HL-60/S4 treated with retinoic acid at 250 ng/mL for 4 days and 3 days (cell line): ENCODE data around the gene MROH2A.
"Not testable (repeated sequence)": the region's sequence is repeated elsewhere in the genome, so short reads cannot be mapped to it uniquely, and the experiment has no call there.

Experiments used
- in situ Hi-C: fragments of 300-500 bp; cut with MboI; formaldehyde crosslinking; loops from 2 replicates; pipeline ENCODE4 v1.7.0; 2022; ENCODE audit warnings: low sequenced_read_pairs

MROH2A gene

GRCh38 chr2:233853353-233853752 is 75.2 kb downstream of the MROH2A start:
- in situ Hi-C loops, result no loop called here

GRCh38 chr2:233853883-233854240 is 75.7 kb downstream of the MROH2A start:
- in situ Hi-C loops, result no loop called here

DNA sequence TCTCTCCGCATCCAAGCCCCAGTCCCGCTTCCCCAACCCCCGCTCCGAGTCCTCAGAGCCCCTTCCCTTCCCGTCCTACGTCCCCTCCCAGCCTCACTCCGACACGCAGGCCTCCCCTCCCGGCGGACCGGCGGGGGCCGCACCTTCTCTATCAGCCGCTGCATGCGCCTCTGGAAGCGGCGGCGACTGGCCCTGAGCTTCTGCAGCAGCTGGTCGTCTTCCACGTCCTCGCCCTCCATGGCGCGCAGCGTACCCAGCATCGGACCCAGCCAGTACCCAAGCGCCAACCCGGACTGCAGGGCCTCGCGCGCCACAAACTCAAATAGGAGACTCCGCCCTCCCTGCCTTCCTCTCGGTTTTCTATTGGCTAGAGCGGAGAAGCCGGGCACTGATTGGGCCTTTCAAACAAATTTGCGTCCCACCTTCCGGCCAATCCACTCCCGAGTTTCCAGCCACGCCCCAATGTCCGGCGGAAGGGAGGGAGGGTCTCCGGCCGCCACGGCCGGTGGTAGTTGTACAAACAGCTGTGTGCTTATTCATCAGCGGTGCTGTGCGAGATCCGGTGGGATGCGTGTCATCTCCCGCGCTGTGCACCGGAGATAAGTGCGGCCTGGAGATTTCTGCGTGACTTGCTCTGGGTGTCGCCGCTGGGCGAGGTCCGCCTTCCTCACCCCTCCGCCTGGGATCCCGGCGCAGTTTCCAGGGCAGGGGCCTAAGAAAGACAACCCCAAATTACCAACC is 76.3 kb downstream of the MROH2A start, which contains the start of gene HJURP:
TSS of gene HJURP (minus strand) at position 295 of the 741 bp plus-strand sequence. CDS start at position 260, 35 bp downstream.
- in situ Hi-C loops, result no loop called here

DNA sequence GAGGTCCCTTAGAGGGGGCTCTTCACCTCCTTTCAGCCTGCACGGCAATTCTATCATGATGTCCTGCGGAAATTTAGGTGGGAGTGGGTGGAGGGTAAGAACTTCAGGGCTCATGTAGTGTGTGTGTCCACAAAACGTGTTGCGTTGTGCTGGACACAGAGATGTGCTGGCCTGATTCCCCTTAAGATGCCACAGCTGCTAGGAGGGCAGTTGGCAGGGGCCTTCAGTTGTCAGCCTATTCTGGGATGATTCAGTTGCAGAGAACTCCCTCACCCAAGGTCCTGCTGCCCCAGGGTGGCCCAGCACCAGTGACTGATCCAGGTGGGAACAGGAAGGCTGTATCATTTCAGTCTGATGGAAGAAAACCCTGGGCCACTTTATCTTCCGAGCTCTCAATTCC is 77.2 kb downstream of the MROH2A start:
- in situ Hi-C loops, result no loop called here

DNA sequence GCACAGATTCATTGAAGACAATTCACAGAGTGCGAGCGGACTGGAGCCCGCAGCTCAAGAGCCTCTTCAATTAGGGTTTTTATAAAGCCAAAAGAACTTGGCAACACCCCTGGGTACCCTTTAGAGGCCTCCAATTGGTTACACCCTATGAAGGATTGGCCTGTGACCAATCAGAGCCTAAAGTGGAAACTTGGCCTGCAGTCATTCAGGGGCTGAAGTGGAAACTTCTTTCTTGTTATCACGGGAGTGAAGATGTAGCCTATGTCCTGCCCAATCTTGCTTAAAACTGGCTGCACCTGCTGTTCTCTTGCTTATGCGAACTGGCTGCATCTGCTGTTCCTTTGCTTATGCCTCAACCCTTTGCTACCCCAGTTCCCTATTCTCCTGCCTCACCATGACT is 78.1 kb downstream of the MROH2A start:
- in situ Hi-C loops, result no loop called here

GRCh38 chr2:233857511-233858141 is 79.5 kb downstream of the MROH2A start:
- in situ Hi-C loops, result no loop called here

- in situ Hi-C loops, result no loop called here
Observed at GRCh38 chr2:233858331-233858730, 80.2 kb downstream of the MROH2A start.

DNA sequence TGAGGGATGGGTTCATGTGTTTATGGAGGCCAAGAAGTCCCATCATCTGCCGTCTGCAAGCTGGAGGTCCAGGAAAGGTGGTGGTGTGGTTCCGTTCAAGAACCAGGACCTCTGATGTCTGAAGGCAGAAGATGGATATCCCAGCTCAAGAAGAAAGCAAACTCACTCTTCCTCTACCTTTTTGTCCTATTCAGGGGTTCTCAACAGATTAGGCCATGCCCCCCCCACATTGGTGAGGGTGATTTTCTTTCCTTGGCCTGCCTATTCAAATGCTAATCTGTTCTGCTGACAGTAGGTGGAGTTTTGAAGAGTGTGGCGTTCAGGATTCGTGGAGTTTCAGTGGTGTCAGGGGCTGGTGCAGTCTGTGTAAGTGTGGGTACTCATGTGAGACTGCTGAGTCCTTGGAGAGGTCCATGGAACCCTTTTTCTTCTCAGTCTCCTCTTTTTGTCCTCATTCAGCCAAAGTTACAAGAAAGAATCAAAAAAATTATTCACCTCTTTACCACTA is 84.2 kb downstream of the MROH2A start:
- in situ Hi-C loops, result no loop called here

- in situ Hi-C loops, result no loop called here
Observed at GRCh38 chr2:233865838-233866237, 87.7 kb downstream of the MROH2A start.

GRCh38 chr2:233866479-233866878 is 88.3 kb downstream of the MROH2A start:
- in situ Hi-C loops, result no loop called here

DNA sequence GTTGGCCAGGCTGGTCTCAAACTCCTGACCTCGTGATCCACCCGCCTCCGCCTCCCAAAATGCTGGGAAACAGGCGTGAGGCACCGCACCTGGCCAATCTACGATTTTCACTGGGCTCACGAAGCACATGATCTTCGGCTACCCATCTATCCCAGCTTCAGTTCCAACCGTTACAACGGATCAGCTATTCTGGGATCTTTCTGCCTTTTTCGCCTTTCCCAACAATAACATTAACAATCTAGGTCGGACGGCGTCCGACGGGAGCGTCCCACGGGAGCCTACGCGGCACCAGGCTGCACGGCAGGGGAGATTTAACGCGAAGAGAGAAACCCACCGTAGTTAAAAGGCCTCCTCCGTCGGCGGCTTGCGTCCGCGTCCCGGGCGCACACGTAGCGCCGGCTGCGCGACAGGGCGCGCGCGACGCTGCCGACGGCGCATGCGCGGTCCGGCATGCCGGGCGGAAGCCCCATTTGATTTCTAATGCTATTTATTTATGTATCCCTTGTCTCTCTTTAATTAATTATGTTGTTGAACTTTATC is 89.9 kb downstream of the MROH2A start, which contains the start of gene MSL3B:
TSS of gene MSL3B (minus strand) at position 394 of the 540 bp plus-strand sequence.
- in situ Hi-C loops, result no loop called here

- in situ Hi-C loops, result no loop called here
Observed at GRCh38 chr2:233871432-233871831, 93.3 kb downstream of the MROH2A start.

GRCh38 chr2:233872125-233872524 is 94.0 kb downstream of the MROH2A start:
- in situ Hi-C loops, result not testable (repeated sequence)

- in situ Hi-C loops, result no loop called here
Observed at GRCh38 chr2:233882353-233882752, 104.2 kb downstream of the MROH2A start.
